Measurements from ENCODE around the gene GTF2H4. TPM values are rescaled to one million over a fixed set of nuclear protein-coding genes. Genes with fewer than 3 reads are reported as not detected.
"Not testable (repeated sequence)": the region's sequence is repeated elsewhere in the genome, so short reads cannot be mapped to it uniquely, and the experiment has no call there.

Gene GTF2H4
- 8.4 and 8.5 TPM in 2 replicates for total RNA-seq (2014; rRNA removed; shearing (Covaris generic))

- peak; percentile 98 for DNase-seq (ENCODE audit: low spot score)
These were observed at the start of gene GTF2H4 for GRCh38 chr6:30907758-30908591. TSS of gene GTF2H4 (plus strand) at chr6:30908207.

GRCh38 chr6:30859726-30860125 lies 48.3 kb upstream of the GTF2H4 start:
- not testable (repeated sequence) for DNase-seq (ENCODE audit: low spot score)

GRCh38 chr6:30861257-30862048 lies 46.6 kb upstream of the GTF2H4 start:
- DNase-seq (ENCODE audit: low spot score) = no peak

GRCh38 chr6:30862156-30862875 lies 45.7 kb upstream of the GTF2H4 start:
- no peak for DNase-seq (ENCODE audit: low spot score)

- DNase-seq (ENCODE audit: low spot score) = no peak
These were observed 43.7 kb upstream of the GTF2H4 start for GRCh38 chr6:30864325-30864724.

- not testable (repeated sequence) for DNase-seq (ENCODE audit: low spot score)
These were observed 38.7 kb upstream of the GTF2H4 start for GRCh38 chr6:30869241-30869749.

GRCh38 chr6:30870546-30870945 lies 37.5 kb upstream of the GTF2H4 start:
- no peak for DNase-seq (ENCODE audit: low spot score)

GRCh38 chr6:30871592-30872183 lies 36.3 kb upstream of the GTF2H4 start:
- DNase-seq (ENCODE audit: low spot score) = no peak

- no peak for DNase-seq (ENCODE audit: low spot score)
These were observed 34.8 kb upstream of the GTF2H4 start for GRCh38 chr6:30873137-30873640.

- DNase-seq (ENCODE audit: low spot score) = not testable (repeated sequence)
These were observed 34.2 kb upstream of the GTF2H4 start for GRCh38 chr6:30873795-30874194.

GRCh38 chr6:30875244-30876038 lies 32.6 kb upstream of the GTF2H4 start:
- no peak for DNase-seq (ENCODE audit: low spot score)

GRCh38 chr6:30876039-30876730 lies 31.8 kb upstream of the GTF2H4 start:
- DNase-seq (ENCODE audit: low spot score) = no peak

- peak; percentile 90 for DNase-seq (ENCODE audit: low spot score)
These were observed 30.4 kb upstream of the GTF2H4 start for GRCh38 chr6:30877419-30878262.

- DNase-seq (ENCODE audit: low spot score) = no peak
These were observed 28.2 kb upstream of the GTF2H4 start for GRCh38 chr6:30879684-30880427.

- no peak for DNase-seq (ENCODE audit: low spot score)
These were observed 27.2 kb upstream of the GTF2H4 start for GRCh38 chr6:30880698-30881252.

- DNase-seq (ENCODE audit: low spot score) = no peak
These were observed 26.4 kb upstream of the GTF2H4 start for GRCh38 chr6:30881392-30882203.

GRCh38 chr6:30882204-30882758 lies 25.7 kb upstream of the GTF2H4 start:
- no peak for DNase-seq (ENCODE audit: low spot score)
